PC-3 (cell line): ENCODE measurements around the gene NPAS2. TPM values are rescaled to one million over a fixed set of nuclear protein-coding genes. Genes with fewer than 3 reads are reported as not detected.

Experiments
- ATAC-seq: fragments of 200-7000 bp; cut with Tn5 transposase; 2 replicates; pipeline ENCODE4 v1.9.1; 2020; ENCODE audit warnings: mild to moderate bottlenecking, moderate library complexity
- BruUV-seq: library from RNA; stranded (reverse); fragments of 400-500 nt; replicated peaks from 2 replicates; lab custom pipeline; 2021; lab: Mats Ljungman, UMichigan
- CTCF ChIA-PET: fragments of 300-600 bp; sonication (Branson Sonifier 250); formaldehyde crosslinking; loops from one replicate; lab custom pipeline; 2022; ENCODE audit warnings: antibody characterized with exemption; lab: Charles Lee
- POLR2A ChIA-PET: fragments of 300-600 bp; sonication (Branson Sonifier 250); formaldehyde crosslinking; loops from one replicate; lab custom pipeline; 2022; ENCODE audit warnings: antibody characterized with exemption; ENCODE audit not compliant: unreplicated experiment; lab: Charles Lee
- DNase-seq: peaks from one replicate; pipeline ENCODE4 v3.0.0-alpha.2; 2015
- H2AFZ ChIP-seq: fragments of 300-600 bp; sonication (generic); 2 replicates; pipeline ENCODE4 v1.6.0; 2016; ENCODE audit warnings: antibody characterized with exemption, low read length
- H3F3A ChIP-seq: fragments of 300-600 bp; sonication (generic); one replicate; pipeline ENCODE4 v1.6.0; 2017; ENCODE audit warnings: antibody characterized with exemption, low read length, control low read depth, mild to moderate bottlenecking; ENCODE audit not compliant: unreplicated experiment
- H3K27ac ChIP-seq: fragments of 300-600 bp; sonication (generic); 2 replicates; pipeline ENCODE4 v1.5.1; 2016; ENCODE audit warnings: mild to moderate bottlenecking, low read length
- H3K27me3 ChIP-seq: fragments of 300-600 bp; sonication (generic); 2 replicates; pipeline ENCODE4 v1.6.1; 2016; ENCODE audit warnings: low read length, mixed read lengths
- H3K36me3 ChIP-seq: fragments of 300-600 bp; sonication (generic); 2 replicates; pipeline ENCODE4 v1.6.1; 2016; ENCODE audit warnings: low read depth, mixed run types, low read length, mixed read lengths
- H3K4me1 ChIP-seq: fragments of 300-600 bp; sonication (generic); 2 replicates; pipeline ENCODE4 v1.5.1; 2016; ENCODE audit warnings: low read length; ENCODE audit not compliant: insufficient read depth
- H3K4me2 ChIP-seq: fragments of 300-600 bp; sonication (generic); 2 replicates; pipeline ENCODE4 v1.6.0; 2016; ENCODE audit warnings: low read length
- H3K4me3 ChIP-seq: fragments of 300-600 bp; sonication (generic); 2 replicates; pipeline ENCODE4 v1.5.1; 2016; ENCODE audit warnings: mild to moderate bottlenecking, low read length, mixed read lengths
- H3K79me2 ChIP-seq: fragments of 300-600 bp; sonication (generic); 2 replicates; pipeline ENCODE4 v1.6.1; 2017; ENCODE audit warnings: low read length, mixed read lengths
- H3K9ac ChIP-seq: fragments of 300-600 bp; sonication (generic); 2 replicates; pipeline ENCODE4 v1.6.0; 2016; ENCODE audit warnings: mild to moderate bottlenecking, low read length
- H3K9me2 ChIP-seq: fragments of 300-600 bp; sonication (generic); replicated peaks from 2 replicates; pipeline ENCODE4 v1.6.1; 2016; ENCODE audit warnings: mixed run types, low read length, mixed read lengths
- H3K9me3 ChIP-seq: fragments of 300-600 bp; sonication (generic); 2 replicates; pipeline ENCODE4 v1.6.1; 2016; ENCODE audit warnings: low read length, mixed read lengths
- H4K20me1 ChIP-seq: fragments of 300-600 bp; sonication (generic); 2 replicates; pipeline ENCODE4 v1.6.1; 2016; ENCODE audit warnings: low read length, mixed read lengths
- EZH2 ChIP-seq: fragments of 300-600 bp; sonication (generic); IDR thresholded peaks from one replicate; pipeline ENCODE4 v1.6.1; 2017; ENCODE audit warnings: antibody characterized with exemption, mild to moderate bottlenecking, low read length; ENCODE audit not compliant: unreplicated experiment
- EZH2phosphoT487 ChIP-seq: fragments of 300-600 bp; sonication (generic); IDR thresholded peaks from 2 replicates; pipeline ENCODE4 v1.6.1; 2018; ENCODE audit warnings: mild to moderate bottlenecking, antibody characterized with exemption, low read length, borderline replicate concordance
- intact Hi-C: fragments of 100-400 bp; cut with micrococcal nuclease; formaldehyde crosslinking; loops from 2 replicates; pipeline ENCODE4 v1.9.0; 2023
- total RNA-seq: library from RNA; depleted of rRNA; stranded (reverse); fragments of >200 nt; gene quantifications from 2 replicates; pipeline ENCODE4 v1.2.3, GENCODE V29; 2014
- TF ChIP-seq, protein P1 (sequence below): fragments of 300-600 bp; sonication (generic); conservative IDR thresholded peaks from 2 replicates; pipeline ENCODE4 v1.5.1; 2017; ENCODE audit warnings: antibody characterized with exemption, low read depth, mild to moderate bottlenecking, low read length

NPAS2 gene
- total RNA-seq, 1 experiment from 2014 or later: 55.4 TPM

GRCh38 chr2:100992262-100992661 is 172.3 kb downstream of the NPAS2 start:
- H3K9me2 ChIP-seq: no peaks in the 10 kb centered on the region
- H3K27ac ChIP-seq: no peak overlapping the region
- no peak overlapping the region for H3K9ac ChIP-seq
- H3K4me2 ChIP-seq: no peak overlapping the region
- DNase-seq (no peak), ATAC-seq (no peak)
- no peaks in the 10 kb centered on the region for H3K9me3 ChIP-seq
- H3K4me3 ChIP-seq: no peak overlapping the region
- H3K27me3 ChIP-seq: no peaks in the 10 kb centered on the region
- no TSS peak for BruUV-seq
- TF ChIP-seq EZH2 (no peak), EZH2phosphoT487 (no peak)
- TF ChIP-seq, protein P1, sequence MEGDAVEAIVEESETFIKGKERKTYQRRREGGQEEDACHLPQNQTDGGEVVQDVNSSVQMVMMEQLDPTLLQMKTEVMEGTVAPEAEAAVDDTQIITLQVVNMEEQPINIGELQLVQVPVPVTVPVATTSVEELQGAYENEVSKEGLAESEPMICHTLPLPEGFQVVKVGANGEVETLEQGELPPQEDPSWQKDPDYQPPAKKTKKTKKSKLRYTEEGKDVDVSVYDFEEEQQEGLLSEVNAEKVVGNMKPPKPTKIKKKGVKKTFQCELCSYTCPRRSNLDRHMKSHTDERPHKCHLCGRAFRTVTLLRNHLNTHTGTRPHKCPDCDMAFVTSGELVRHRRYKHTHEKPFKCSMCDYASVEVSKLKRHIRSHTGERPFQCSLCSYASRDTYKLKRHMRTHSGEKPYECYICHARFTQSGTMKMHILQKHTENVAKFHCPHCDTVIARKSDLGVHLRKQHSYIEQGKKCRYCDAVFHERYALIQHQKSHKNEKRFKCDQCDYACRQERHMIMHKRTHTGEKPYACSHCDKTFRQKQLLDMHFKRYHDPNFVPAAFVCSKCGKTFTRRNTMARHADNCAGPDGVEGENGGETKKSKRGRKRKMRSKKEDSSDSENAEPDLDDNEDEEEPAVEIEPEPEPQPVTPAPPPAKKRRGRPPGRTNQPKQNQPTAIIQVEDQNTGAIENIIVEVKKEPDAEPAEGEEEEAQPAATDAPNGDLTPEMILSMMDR: no peak
- H3K4me1 ChIP-seq: no peaks in the 10 kb centered on the region
- intact Hi-C loops: no loop called here
- no peaks in the 10 kb centered on the region for H3F3A ChIP-seq
- H3K36me3 ChIP-seq: peaks cover 53% of the 10 kb centered on the region
- no peak overlapping the region for H2AFZ ChIP-seq
- H3K79me2 ChIP-seq: no peaks in the 10 kb centered on the region
- CTCF ChIA-PET: no interaction called here
- POLR2A ChIA-PET: no interaction called here
- no peaks in the 10 kb centered on the region for H4K20me1 ChIP-seq

DNA sequence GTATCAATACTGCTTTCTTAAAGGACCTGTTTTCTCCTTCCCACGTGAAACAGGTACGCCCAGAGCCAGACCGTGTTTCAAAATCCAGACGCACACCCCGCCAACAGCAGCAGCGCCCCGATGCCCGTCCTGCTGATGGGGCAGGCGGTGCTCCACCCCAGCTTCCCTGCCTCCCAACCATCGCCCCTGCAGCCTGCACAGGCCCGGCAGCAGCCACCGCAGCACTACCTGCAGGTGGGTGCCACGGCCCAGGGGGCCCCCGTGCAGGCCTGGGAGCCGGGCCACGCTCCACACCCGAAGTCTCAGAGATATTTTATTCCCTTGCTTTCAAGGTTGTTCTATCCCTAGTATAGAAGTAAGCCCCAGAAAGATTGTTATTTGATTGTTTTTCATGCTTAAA is 173.4 kb downstream of the NPAS2 start:
- H3K9me3 ChIP-seq: no peaks in the 10 kb centered on the region
- intact Hi-C loops: no loop called here
- no peak overlapping the region for H3K4me3 ChIP-seq
- no peak overlapping the region for H3K27ac ChIP-seq
- H3K36me3 ChIP-seq: peaks cover 43% of the 10 kb centered on the region
- H3K4me2 ChIP-seq: no peak overlapping the region
- H3F3A ChIP-seq: no peaks in the 10 kb centered on the region
- DNase-seq (no peak), ATAC-seq (no peak)
- BruUV-seq: no TSS peak
- no peak overlapping the region for H2AFZ ChIP-seq
- TF ChIP-seq, protein P1: no peak
- TF ChIP-seq EZH2: no peak
- no peak for TF ChIP-seq EZH2phosphoT487
- no peak overlapping the region for H3K9ac ChIP-seq
- CTCF ChIA-PET: no interaction called here
- H4K20me1 ChIP-seq: no peaks in the 10 kb centered on the region
- no peaks in the 10 kb centered on the region for H3K79me2 ChIP-seq
- POLR2A ChIA-PET: no interaction called here
- no peaks in the 10 kb centered on the region for H3K4me1 ChIP-seq
- no peaks in the 10 kb centered on the region for H3K9me2 ChIP-seq
- H3K27me3 ChIP-seq: no peaks in the 10 kb centered on the region

DNA sequence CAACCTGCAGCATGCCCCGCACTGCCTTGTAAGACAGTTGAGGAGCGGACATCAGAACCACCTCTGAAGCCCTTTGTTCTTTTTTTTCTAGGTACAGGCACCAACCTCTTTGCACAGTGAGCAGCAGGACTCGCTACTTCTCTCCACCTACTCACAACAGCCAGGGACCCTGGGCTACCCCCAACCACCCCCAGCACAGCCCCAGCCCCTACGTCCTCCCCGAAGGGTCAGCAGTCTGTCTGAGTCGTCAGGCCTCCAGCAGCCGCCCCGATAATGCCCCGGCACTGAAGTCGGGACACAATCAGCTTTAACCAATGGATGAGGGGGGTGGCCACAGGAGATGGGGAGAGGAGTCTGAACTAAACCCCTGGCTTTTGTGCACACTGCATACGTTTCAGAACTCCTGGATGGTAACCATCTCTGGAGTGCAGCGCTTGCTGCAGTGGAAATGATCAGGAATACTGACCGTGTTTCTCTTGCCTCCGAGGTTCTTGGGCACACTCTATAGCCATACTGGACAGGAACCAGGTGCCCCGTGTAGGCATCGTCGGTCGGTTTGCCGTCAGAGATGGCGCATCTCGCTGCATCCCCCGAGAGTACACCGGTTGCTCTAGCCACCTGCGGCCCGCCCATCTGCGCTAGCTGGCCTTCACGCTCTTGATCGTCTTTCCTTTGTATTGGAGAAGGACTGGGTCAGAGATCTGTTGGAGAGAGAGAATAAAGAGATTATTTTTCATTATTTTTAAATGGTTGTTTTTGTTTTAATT is 175.6 kb downstream of the NPAS2 start:
- Histone ChIP-seq H3K4me3 (no peak overlapping the region), H4K20me1 (no peaks in the 10 kb centered on the region), H3K4me1 (no peaks in the 10 kb centered on the region), H3K4me2 (no peak overlapping the region), H3F3A (no peaks in the 10 kb centered on the region), H3K27ac (no peak overlapping the region), H3K36me3 (peaks cover 38% of the 10 kb centered on the region), H3K9me3 (no peaks in the 10 kb centered on the region), H3K79me2 (no peaks in the 10 kb centered on the region), H3K27me3 (no peaks in the 10 kb centered on the region), H3K9me2 (no peaks in the 10 kb centered on the region), H2AFZ (no peak overlapping the region), H3K9ac (no peak overlapping the region)
- no peak for ATAC-seq
- intact Hi-C loops: no loop called here
- TF ChIP-seq, protein P1: no peak
- TF ChIP-seq EZH2phosphoT487: no peak
- no peak for TF ChIP-seq EZH2
- CTCF ChIA-PET: no interaction called here
- no peak for DNase-seq
- POLR2A ChIA-PET: no interaction called here
- BruUV-seq: no TSS peak
